Epithelial cell of proximal tubule (primary cell): Measurements from ENCODE around the gene TRNT1. TPM values are rescaled to one million over a fixed set of nuclear protein-coding genes. Genes with fewer than 3 reads are reported as not detected.
A peak's percentile ranks its signal among the peaks of the same experiment; 100 is the strongest.

Experiments used
- DNase-seq: peaks from one replicate; pipeline ENCODE4 v3.0.0-alpha.2; 2011; ENCODE audit warnings: low read depth
- H3K4me3 ChIP-seq: 2 replicates; pipeline ENCODE4 v1.5.1; 2011; ENCODE audit warnings: low read depth, mild to moderate bottlenecking, low read length
- CTCF ChIP-seq: conservative IDR thresholded peaks from 2 replicates; pipeline ENCODE4 v1.5.1; 2012; ENCODE audit warnings: low read depth, mild to moderate bottlenecking, low read length
- total RNA-seq: library from RNA; depleted of rRNA; stranded (reverse); fragments of >200 nt; gene quantifications from 2 replicates; pipeline ENCODE4 v1.2.3, GENCODE V29; 2015

TRNT1 gene
- 16.9 and 21.2 TPM in 2 replicates for total RNA-seq

GRCh38 chr3:3126477-3127431 is at the start of gene TRNT1:
TRNT1 (plus strand) TSS chr3:3126940; CDS start chr3:3129041, 2,101 bp downstream.
- peak; percentile 26 for DNase-seq
- H3K4me3 ChIP-seq = peak within 1 kb of the TSS; percentile 94
- TF ChIP-seq CTCF = no peak

GRCh38 chr3:3080309-3080708 is 46.4 kb upstream of the TRNT1 start:
- no peak for DNase-seq
- no peak overlapping the region for H3K4me3 ChIP-seq
- TF ChIP-seq CTCF = no peak

GRCh38 chr3:3081381-3082233 is 45.1 kb upstream of the TRNT1 start:
- no peak for DNase-seq
- TF ChIP-seq CTCF = no peak
- H3K4me3 ChIP-seq = no peak overlapping the region

GRCh38 chr3:3082234-3082924 is 44.4 kb upstream of the TRNT1 start:
- TF ChIP-seq CTCF = no peak
- DNase-seq = no peak
- H3K4me3 ChIP-seq = no peak overlapping the region

GRCh38 chr3:3084890-3085289 is 41.9 kb upstream of the TRNT1 start:
- no peak overlapping the region for H3K4me3 ChIP-seq
- no peak for TF ChIP-seq CTCF
- no peak for DNase-seq

GRCh38 chr3:3085782-3086181 is 41.0 kb upstream of the TRNT1 start:
- TF ChIP-seq CTCF = no peak

More at GRCh38 chr3:3085782-3086181, 41.0 kb upstream of the TRNT1 start:
- no peak for DNase-seq
- no peak overlapping the region for H3K4me3 ChIP-seq
